B cell (primary cell): ENCODE measurements around the gene RAI14. TPM values are rescaled to one million over a fixed set of nuclear protein-coding genes. Genes with fewer than 3 reads are reported as not detected.

Experiments used
- ATAC-seq: fragments of 200-7000 bp; cut with Tn5 transposase; one replicate; pipeline ENCODE4 v1.10.0; 2021; ENCODE audit warnings: low read depth, mild to moderate bottlenecking, moderate number of reproducible peaks, moderate library complexity
- CTCF ChIA-PET: fragments of 350-600 bp; sonication (Branson Sonifier 250); formaldehyde crosslinking; loops from one replicate; lab custom pipeline; 2021; ENCODE audit warnings: antibody characterized with exemption, inconsistent platforms; lab: Charles Lee
- POLR2A ChIA-PET: fragments of 350-600 bp; sonication (Branson Sonifier 250); formaldehyde crosslinking; loops from one replicate; lab custom pipeline; 2021; ENCODE audit warnings: antibody characterized with exemption; lab: Charles Lee
- DNase-seq: peaks from one replicate; pipeline ENCODE4 v3.0.0; 2013
- H2AFZ ChIP-seq: 2 replicates; pipeline ENCODE4 v1.6.1; 2012; ENCODE audit warnings: mild to moderate bottlenecking, low read depth, low read length; ENCODE audit not compliant: insufficient read depth, poor library complexity, severe bottlenecking
- H3K27ac ChIP-seq, 2 donors: 1 replicate in 1 of 2; 2 replicates in 1 of 2; pipeline ENCODE4 v1.5.1; 2012 to 2013; ENCODE audit warnings: low read length in 2 of 2, mild to moderate bottlenecking in 2 of 2, moderate library complexity in 1 of 2
- H3K27me3 ChIP-seq, 4 experiments: fragments of 200-600 bp in 1 of 4; sonication (generic) in 1 of 4; replicated peaks in 1 of 4; 1 replicate in 2 of 4; 2 replicates in 2 of 4; pipeline versions ENCODE4 v1.6.1 to v1.7.0; 2013 to 2016; ENCODE audit warnings: low read length in 3 of 4, mild to moderate bottlenecking in 2 of 4, mixed read lengths in 1 of 4, moderate library complexity in 1 of 4; ENCODE audit not compliant: insufficient read depth in 4 of 4, control insufficient read depth in 3 of 4; ENCODE audit errors: control extremely low read depth in 1 of 4
- H3K36me3 ChIP-seq, 2 experiments: replicated peaks in 1 of 2; 1 replicate in 1 of 2; 2 replicates in 1 of 2; pipeline versions ENCODE4 v1.6.1 to v1.7.1; 2013; ENCODE audit warnings: low read length in 1 of 2; ENCODE audit not compliant: insufficient read depth in 2 of 2, control insufficient read depth in 1 of 2; ENCODE audit errors: control extremely low read depth in 1 of 2, extremely low read depth in 1 of 2
- H3K4me1 ChIP-seq, 2 donors: fragments of 200-600 bp in 1 of 2; sonication (generic) in 1 of 2; 1 replicate in 1 of 2; 2 replicates in 1 of 2; pipeline versions ENCODE4 v1.5.1 to v1.6.1; 2013 to 2017; ENCODE audit warnings: low read length in 2 of 2; ENCODE audit not compliant: control insufficient read depth in 2 of 2, insufficient read depth in 2 of 2
- H3K4me2 ChIP-seq: replicated peaks from 2 replicates; pipeline ENCODE3; 2012; ENCODE audit warnings: mild to moderate bottlenecking, low read depth, low read length; ENCODE audit not compliant: poor library complexity, severe bottlenecking
- H3K4me3 ChIP-seq, 5 experiments: fragments of 200-600 bp in 1 of 5; sonication (generic) in 1 of 5; 1 replicate in 3 of 5; 2 replicates in 2 of 5; pipeline versions ENCODE4 v1.5.1 to v1.7.0; 2011 to 2016; ENCODE audit warnings: low read length in 4 of 5, mild to moderate bottlenecking in 4 of 5, low read depth in 2 of 5, control low read depth in 1 of 5, moderate library complexity in 1 of 5; ENCODE audit not compliant: insufficient read depth in 1 of 5; ENCODE audit errors: control extremely low read depth in 1 of 5, extremely low read depth in 1 of 5
- H3K79me2 ChIP-seq: fragments of 200-600 bp; sonication (generic); one replicate; pipeline ENCODE4 v1.6.0; 2016; ENCODE audit warnings: low read length; ENCODE audit not compliant: control insufficient read depth, insufficient read depth
- H3K9ac ChIP-seq: fragments of 200-600 bp; sonication (generic); 2 replicates; pipeline ENCODE4 v1.6.1; 2017; ENCODE audit warnings: mild to moderate bottlenecking, low read length, moderate library complexity
- H3K9me3 ChIP-seq, 3 donors: one replicate each; pipeline versions ENCODE4 v1.6.1 to v1.7.1; 2013; ENCODE audit warnings: low read length in 2 of 3; ENCODE audit not compliant: control insufficient read depth in 2 of 3, insufficient read depth in 1 of 3; ENCODE audit errors: control extremely low read depth in 1 of 3
- H4K20me1 ChIP-seq: 2 replicates; pipeline ENCODE4 v1.6.0; 2012; ENCODE audit warnings: mild to moderate bottlenecking, low read length; ENCODE audit not compliant: insufficient read depth, control insufficient read depth, poor library complexity, severe bottlenecking
- H3K27ac Mint-ChIP-seq: one replicate; pipeline ENCODE4 v1.8.0; 2021; ENCODE audit warnings: mixed read lengths
- H3K27me3 Mint-ChIP-seq: one replicate; pipeline ENCODE4 v1.8.0; 2021; ENCODE audit warnings: mixed read lengths
- H3K4me1 Mint-ChIP-seq: one replicate; pipeline ENCODE4 v1.8.0; 2021; ENCODE audit warnings: mixed read lengths
- H3K4me3 Mint-ChIP-seq: one replicate; pipeline ENCODE4 v1.8.0; 2021; ENCODE audit warnings: mixed read lengths
- H3K9me3 Mint-ChIP-seq: one replicate; pipeline ENCODE4 v1.8.0; 2022; ENCODE audit warnings: mixed read lengths; ENCODE audit not compliant: insufficient read depth
- CTCF ChIP-seq: fragments of 200-600 bp; IDR thresholded peaks from one replicate; pipeline ENCODE4 v1.8.0; 2022; ENCODE audit warnings: antibody characterized with exemption, mild to moderate bottlenecking
- EZH2 ChIP-seq: IDR thresholded peaks from 2 replicates; pipeline ENCODE4 v1.6.1; 2012; ENCODE audit warnings: borderline replicate concordance, low read depth, mild to moderate bottlenecking, moderate library complexity, low read length; ENCODE audit not compliant: insufficient read depth, poor library complexity, severe bottlenecking
- WGBS: methylation state at CpG from one replicate; pipeline ENCODE4 v1.1.5; 2013; ENCODE audit warnings: missing lambda C conversion rate; ENCODE audit not compliant: insufficient coverage; 5-methylcytosine and 5-hydroxymethylcytosine counted together
- intact Hi-C: fragments of 100-400 bp; cut with micrococcal nuclease; formaldehyde crosslinking; loops from one replicate; pipeline ENCODE4 v1.10.0; 2022
- polyA plus RNA-seq: library from polyadenylated mRNA; depleted of rRNA; stranded (reverse); fragments of >200 nt; gene quantifications from 2 replicates; pipeline ENCODE4 v1.2.3, GENCODE V29; 2012
- total RNA-seq, 2 donors: library from RNA; stranded (reverse); fragments of 120-200 nt in 1 of 2; gene quantifications; 1 replicate in 1 of 2; 2 replicates in 1 of 2; pipeline versions ENCODE4 v1.2.3 to v1.2.4, GENCODE V29; 2013 to 2022

RAI14 gene
- total and polyA plus RNA-seq, 2 donors (not counting 1 experiment from before 2014, with no cell fraction given): 0.55 to 1.9 TPM

GRCh38 chr5:34709861-34710673 lies 53.9 kb downstream of the RAI14 start:
- TF ChIP-seq CTCF: no peak
- TF ChIP-seq EZH2: no peak
- H3K36me3 ChIP-seq: no peaks in the 10 kb centered on the region
- H3K9me3 Mint-ChIP-seq: no peaks in the 10 kb centered on the region
- 97% methylated on average over 6 of the region's 6 CpGs for WGBS
- H3K9me3 ChIP-seq: no peaks in the 10 kb centered on the region
- no peaks in the 10 kb centered on the region for H3K27me3 Mint-ChIP-seq
- intact Hi-C loops: no loop called here
- no peaks in the 10 kb centered on the region for H3K4me1 Mint-ChIP-seq
- no peak overlapping the region for H3K27ac Mint-ChIP-seq
- no peak overlapping the region for H3K4me2 ChIP-seq
- no peak overlapping the region for H3K27ac ChIP-seq
- POLR2A ChIA-PET: no interaction called here
- no peaks in the 10 kb centered on the region for H3K27me3 ChIP-seq
- no peak overlapping the region for H2AFZ ChIP-seq
- ATAC-seq (no peak), DNase-seq (no peak)
- no peaks in the 10 kb centered on the region for H3K4me1 ChIP-seq
- H3K79me2 ChIP-seq: no peaks in the 10 kb centered on the region
- H3K4me3 Mint-ChIP-seq: no peak overlapping the region
- no peak overlapping the region for H3K9ac ChIP-seq
- CTCF ChIA-PET: no interaction called here
- no peaks in the 10 kb centered on the region for H4K20me1 ChIP-seq
- H3K4me3 ChIP-seq: no peak overlapping the region

GRCh38 chr5:34712565-34712964 lies 56.4 kb downstream of the RAI14 start:
- ChIA-PET CTCF (no interaction called here), POLR2A (no interaction called here)
- Mint-ChIP-seq H3K9me3 (no peaks in the 10 kb centered on the region), H3K4me1 (no peaks in the 10 kb centered on the region), H3K4me3 (no peak overlapping the region), H3K27me3 (peaks cover 8% of the 10 kb centered on the region), H3K27ac (no peak overlapping the region)
- ATAC-seq (no peak), DNase-seq (no peak)
- H3K36me3 ChIP-seq: no peaks in the 10 kb centered on the region
- no peak overlapping the region for H2AFZ ChIP-seq
- no peaks in the 10 kb centered on the region for H3K9me3 ChIP-seq
- no peaks in the 10 kb centered on the region for H4K20me1 ChIP-seq
- no peaks in the 10 kb centered on the region for H3K4me1 ChIP-seq
- intact Hi-C loops: no loop called here
- no peak overlapping the region for H3K4me2 ChIP-seq
- H3K4me3 ChIP-seq: no peak overlapping the region
- H3K27ac ChIP-seq: no peak overlapping the region
- no peak for TF ChIP-seq CTCF
- H3K79me2 ChIP-seq: no peaks in the 10 kb centered on the region
- 100% methylated on average over 3 of the region's 4 CpGs for WGBS
- no peaks in the 10 kb centered on the region for H3K27me3 ChIP-seq
- no peak overlapping the region for H3K9ac ChIP-seq
